K562 (cell line): ENCODE results near the gene STK17A. TPM values are rescaled to one million over a fixed set of nuclear protein-coding genes. Genes with fewer than 3 reads are reported as not detected.

Experiments used
- ATAC-seq: fragments of 200-7000 bp; cut with Tn5 transposase; 3 replicates; pipeline ENCODE4 v1.9.1; 2020; ENCODE audit warnings: moderate library complexity
- BruUV-seq: library from RNA; stranded (reverse); fragments of 400-500 nt; replicated peaks from 2 replicates; lab custom pipeline; 2021; lab: Mats Ljungman, UMichigan
- CTCF ChIA-PET: fragments of 300-600 bp; formaldehyde crosslinking; extraction: SDS; loops from one replicate; lab custom pipeline; 2021; ENCODE audit warnings: low intra/inter-chr PET ratio; lab: Yijun Ruan, JAX
- POLR2A ChIA-PET: fragments of 300-600, 350-650 bp; sonication (Branson Sonifier 250); formaldehyde crosslinking; extraction: SDS; loops from one replicate; lab custom pipeline; 2021; ENCODE audit warnings: antibody characterized with exemption, inconsistent platforms; lab: Yijun Ruan, JAX
- DNase-seq, 4 experiments: peaks; one replicate each; pipeline versions ENCODE4 v3.0.0 to v3.0.0-alpha.2; 2011 to 2018; ENCODE audit warnings: low spot score in 3 of 4, mixed read lengths in 3 of 4; ENCODE audit errors: extremely low read depth in 1 of 4
- FAIRE-seq: peaks from 2 replicates; lab custom pipeline; 2011; peaks lifted over from hg19 to GRCh38; lab: Jason Lieb, UNC
- H2AFZ ChIP-seq: 2 replicates; pipeline ENCODE4 v1.6.0; 2011; ENCODE audit warnings: low read depth, low read length, control low read depth, inconsistent platforms
- H3K27ac ChIP-seq: fragments of 200-600 bp; 3 replicates; pipeline ENCODE4 v1.8.0; 2011; ENCODE audit warnings: low read depth, mild to moderate bottlenecking, control low read depth, inconsistent platforms, low read length, moderate library complexity, mixed read lengths; ENCODE audit errors: extremely low read depth
- H3K27me3 ChIP-seq, 2 experiments: fragments of 300-600 bp in 1 of 2; 2 replicates in 1 of 2; 3 replicates in 1 of 2; pipeline versions ENCODE4 v1.6.0 to v1.8.0; 2011; ENCODE audit warnings: inconsistent platforms in 2 of 2, low read length in 2 of 2, mild to moderate bottlenecking in 1 of 2, mixed read lengths in 1 of 2, moderate library complexity in 1 of 2; ENCODE audit not compliant: control insufficient read depth in 2 of 2, insufficient read depth in 2 of 2
- H3K36me3 ChIP-seq: fragments of 300-600 bp; 3 replicates; pipeline ENCODE4 v1.8.0; 2011; ENCODE audit warnings: mild to moderate bottlenecking, low read length, inconsistent platforms; ENCODE audit not compliant: control insufficient read depth, insufficient read depth
- H3K4me1 ChIP-seq, 2 experiments: fragments of 200-600 bp in 1 of 2; replicated peaks in 1 of 2; 2 replicates in 1 of 2; 3 replicates in 1 of 2; pipeline versions ENCODE4 v1.5.1 to v1.8.0; 2011; ENCODE audit warnings: inconsistent platforms in 2 of 2, low read length in 2 of 2, mild to moderate bottlenecking in 1 of 2, mixed read lengths in 1 of 2, moderate library complexity in 1 of 2; ENCODE audit not compliant: control insufficient read depth in 2 of 2, insufficient read depth in 2 of 2
- H3K4me2 ChIP-seq: 2 replicates; pipeline ENCODE4 v1.6.1; 2011; ENCODE audit warnings: low read length, control low read depth, inconsistent platforms, mixed read lengths; ENCODE audit not compliant: insufficient read depth
- H3K4me3 ChIP-seq: fragments of 200-600 bp; sonication (generic), shearing (Covaris generic); 2 replicates; pipeline ENCODE4 v1.5.1; 2016; ENCODE audit warnings: control low read depth, inconsistent platforms
- H3K79me2 ChIP-seq: fragments of 200-600 bp; 3 replicates; pipeline ENCODE4 v1.8.0; 2011; ENCODE audit warnings: low read length, inconsistent platforms; ENCODE audit not compliant: control insufficient read depth, insufficient read depth
- H3K9ac ChIP-seq, 2 experiments: 2 replicates each; pipeline versions ENCODE4 v1.6.0 to v1.6.1; 2011; ENCODE audit warnings: low read depth in 2 of 2, low read length in 2 of 2, control low read depth in 1 of 2, inconsistent platforms in 1 of 2, mild to moderate bottlenecking in 1 of 2, mixed read lengths in 1 of 2; ENCODE audit not compliant: insufficient read depth in 1 of 2
- H3K9me1 ChIP-seq: one replicate; pipeline ENCODE4 v1.6.0; 2011; ENCODE audit warnings: inconsistent platforms, mild to moderate bottlenecking, low read length, moderate library complexity; ENCODE audit not compliant: control insufficient read depth, insufficient read depth
- H3K9me3 ChIP-seq: replicated peaks from 2 replicates; pipeline ENCODE4 v1.5.1; 2011; ENCODE audit warnings: low read depth, low read length, inconsistent platforms; ENCODE audit not compliant: control insufficient read depth, insufficient read depth
- H4K20me1 ChIP-seq: replicated peaks from 2 replicates; pipeline ENCODE4 v1.6.1; 2011; ENCODE audit warnings: low read length, inconsistent platforms, mixed read lengths; ENCODE audit not compliant: control insufficient read depth, insufficient read depth
- ATF3 ChIP-seq, 2 experiments: fragments of 450-650 bp in 1 of 2; sonication (generic) in 1 of 2; formaldehyde crosslinking in 1 of 2; IDR thresholded peaks in 1 of 2; conservative IDR thresholded peaks in 1 of 2; 2 replicates each; pipeline versions ENCODE4 v1.6.1 to v1.8.1; 2016 to 2023; ENCODE audit warnings: mild to moderate bottlenecking in 2 of 2, moderate library complexity in 2 of 2, inconsistent platforms in 1 of 2, missing genetic modification reagents in 1 of 2
- ESRRA ChIP-seq: fragments of 450-650 bp; IDR thresholded peaks from 2 replicates; pipeline ENCODE4 v1.6.1; 2014; ENCODE audit warnings: low read depth, mild to moderate bottlenecking, moderate library complexity, borderline replicate concordance
- WGBS: fragments of 100-300 bp; shearing (Covaris generic); methylation state at CpG from one replicate; pipeline ENCODE4 v1.1.6; 2016; ENCODE audit warnings: low coverage, mixed read lengths; ENCODE audit not compliant: insufficient coverage; ENCODE audit errors: missing lambda C conversion rate; 5-methylcytosine and 5-hydroxymethylcytosine counted together
- in situ Hi-C: fragments of 300-500 bp; cut with MboI; formaldehyde crosslinking; loops from 4 replicates; pipeline ENCODE4 v1.15.0; 2018; ENCODE audit warnings: inconsistent platforms, mixed read lengths
- intact Hi-C: fragments of 100-400 bp; cut with micrococcal nuclease; formaldehyde crosslinking; loops from 2 replicates; pipeline ENCODE4 v1.14.2; 2022
- polyA plus RNA-seq, 8 experiments: library from polyadenylated mRNA; depleted of rRNA in 4 of 8; stranded (reverse) in 5 of 8; unstranded in 3 of 8; fragments of >200 nt; fragmentation: Nextera tagmentation in 2 of 8; fragmentation: Illumina TruSeq in 1 of 8; extraction: Ambion mirVana in 2 of 8; extraction: Trizol in 1 of 8; gene quantifications; 2 replicates each; pipeline versions ENCODE4 v1.2.1 to v1.2.3, GENCODE V29; 2011 to 2014; ENCODE audit warnings: inconsistent platforms in 1 of 8, missing spikeins in 1 of 8
- total RNA-seq, 7 experiments: library from RNA; depleted of rRNA in 6 of 7; stranded (reverse); fragments of >200 nt in 6 of 7; fragmentation: Illumina TruSeq in 2 of 7; extraction: Trizol in 2 of 7; gene quantifications; 2 replicates each; pipeline versions ENCODE4 v1.2.1 to v1.2.3, GENCODE V29; 2011 to 2021; ENCODE audit warnings: low replicate concordance in 1 of 7
- TF ChIP-seq, protein P1 (sequence below): sonication (generic); formaldehyde crosslinking; IDR thresholded peaks from 2 replicates; pipeline ENCODE4 v1.8.0; 2022; ENCODE audit warnings: missing genetic modification reagents, mild to moderate bottlenecking, borderline replicate concordance

Gene STK17A
- total and polyA plus RNA-seq, 9 of the 15 experiments (the other 6 are each of a cell fraction or from before 2014, with no cell fraction given) = 3.4 to 16.3 (median 13.2) TPM

DNA sequence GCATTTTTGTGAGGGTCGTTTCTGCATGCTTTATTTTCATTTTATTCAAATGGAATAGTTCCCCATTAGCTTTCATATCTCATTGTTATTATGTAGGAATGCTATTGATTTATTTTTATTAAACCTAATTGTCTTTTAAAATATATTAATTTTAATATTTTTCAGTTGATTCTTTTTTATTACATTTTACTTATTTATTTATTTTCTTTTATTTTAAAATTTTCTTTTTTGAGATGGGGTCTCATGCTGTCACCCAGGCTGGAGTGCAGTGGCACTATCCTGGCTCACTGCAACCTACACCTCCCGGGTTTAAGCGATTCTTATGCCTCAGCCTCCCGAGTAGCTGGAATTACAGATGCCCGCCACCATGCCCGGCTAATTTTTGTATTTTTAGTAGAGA, 7.4 kb upstream of the STK17A start:
- Histone ChIP-seq H3K9ac (no peak overlapping the region), H4K20me1 (no peaks in the 10 kb centered on the region), H3K27ac (no peak overlapping the region), H3K4me3 (no peak overlapping the region), H2AFZ (no peak overlapping the region), H3K9me3 (no peaks in the 10 kb centered on the region; the same call in 1 of the 2 replicates), H3K4me2 (no peak overlapping the region), H3K4me1 (peaks cover 4 to 28% of the 10 kb centered on the region in 2 experiments), H3K79me2 (no peaks in the 10 kb centered on the region), H3K9me1 (no peaks in the 10 kb centered on the region), H3K27me3 (no peaks in the 10 kb centered on the region), H3K36me3 (no peaks in the 10 kb centered on the region)
- ATAC-seq = no peak
- DNase-seq = no peak
- FAIRE-seq = no peak
- in situ Hi-C loops (no loop called here), intact Hi-C loops (loop anchor here (5.0 kb wide), 1 partner anchor 118 kb away; no protein-coding TSS in a partner anchor)
- 77% methylated on average over 6 of the region's 6 CpGs for WGBS
- BruUV-seq = no TSS peak
- ChIA-PET CTCF (no interaction called here), POLR2A (interaction anchor here (1.1 kb wide), 1 partner anchor 187 kb away, joined by 3 read pairs; no protein-coding TSS in a partner anchor)
- no peak for TF ChIP-seq ESRRA
- TF ChIP-seq ATF3 (IDR thresholded peaks at IDR 0.05) = no peak
- no peak for TF ChIP-seq ATF3 (CRISPR knock-in tag; conservative IDR thresholded peaks at IDR 0.05)
- TF ChIP-seq, protein P1, sequence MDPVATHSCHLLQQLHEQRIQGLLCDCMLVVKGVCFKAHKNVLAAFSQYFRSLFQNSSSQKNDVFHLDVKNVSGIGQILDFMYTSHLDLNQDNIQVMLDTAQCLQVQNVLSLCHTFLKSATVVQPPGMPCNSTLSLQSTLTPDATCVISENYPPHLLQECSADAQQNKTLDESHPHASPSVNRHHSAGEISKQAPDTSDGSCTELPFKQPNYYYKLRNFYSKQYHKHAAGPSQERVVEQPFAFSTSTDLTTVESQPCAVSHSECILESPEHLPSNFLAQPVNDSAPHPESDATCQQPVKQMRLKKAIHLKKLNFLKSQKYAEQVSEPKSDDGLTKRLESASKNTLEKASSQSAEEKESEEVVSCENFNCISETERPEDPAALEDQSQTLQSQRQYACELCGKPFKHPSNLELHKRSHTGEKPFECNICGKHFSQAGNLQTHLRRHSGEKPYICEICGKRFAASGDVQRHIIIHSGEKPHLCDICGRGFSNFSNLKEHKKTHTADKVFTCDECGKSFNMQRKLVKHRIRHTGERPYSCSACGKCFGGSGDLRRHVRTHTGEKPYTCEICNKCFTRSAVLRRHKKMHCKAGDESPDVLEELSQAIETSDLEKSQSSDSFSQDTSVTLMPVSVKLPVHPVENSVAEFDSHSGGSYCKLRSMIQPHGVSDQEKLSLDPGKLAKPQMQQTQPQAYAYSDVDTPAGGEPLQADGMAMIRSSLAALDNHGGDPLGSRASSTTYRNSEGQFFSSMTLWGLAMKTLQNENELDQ (CRISPR knock-in tag) = no peak
